Activated CD4-positive, alpha-beta memory T cell treated with anti-CD3 and anti-CD28 coated beads for 36 hours (primary cell): Measurements from ENCODE around the gene PEA15. TPM values are rescaled to one million over a fixed set of nuclear protein-coding genes. Genes with fewer than 3 reads are reported as not detected.

ENCODE experiments used
- CTCF ChIA-PET: fragments of 350-600 bp; sonication (Branson Sonifier 250); formaldehyde crosslinking; loops from one replicate; lab custom pipeline; 2021; ENCODE audit warnings: antibody characterized with exemption, inconsistent platforms; lab: Charles Lee
- POLR2A ChIA-PET: fragments of 350-600 bp; sonication (Branson Sonifier 250); formaldehyde crosslinking; loops from one replicate; lab custom pipeline; 2021; ENCODE audit warnings: antibody characterized with exemption; lab: Charles Lee
- DNase-seq: peaks from one replicate; pipeline ENCODE4 v3.0.0-alpha.2; 2020
- H3K27ac Mint-ChIP-seq: one replicate; pipeline ENCODE4 v1.8.0; 2021; ENCODE audit warnings: mixed read lengths
- H3K27me3 Mint-ChIP-seq: one replicate; pipeline ENCODE4 v1.8.0; 2021; ENCODE audit warnings: mixed read lengths
- H3K36me3 Mint-ChIP-seq: one replicate; pipeline ENCODE4 v1.8.0; 2021; ENCODE audit warnings: mixed read lengths
- H3K4me1 Mint-ChIP-seq: one replicate; pipeline ENCODE4 v1.8.0; 2021; ENCODE audit warnings: low read depth, mixed read lengths
- H3K4me3 Mint-ChIP-seq: one replicate; pipeline ENCODE4 v1.8.0; 2021; ENCODE audit warnings: mild to moderate bottlenecking, mixed read lengths
- H3K9me3 Mint-ChIP-seq: one replicate; pipeline ENCODE4 v1.8.0; 2021; ENCODE audit warnings: mixed read lengths
- intact Hi-C: fragments of 100-400 bp; cut with micrococcal nuclease; formaldehyde crosslinking; loops from one replicate; pipeline ENCODE4 v1.15.1; 2023
- total RNA-seq, 2 experiments: library from RNA; stranded (reverse); gene quantifications; one replicate each; pipeline ENCODE4 v1.2.3, GENCODE V29; 2021

Gene PEA15
- total RNA-seq, 2 experiments from 2014 or later, result 51.8 to 51.9 TPM

DNA sequence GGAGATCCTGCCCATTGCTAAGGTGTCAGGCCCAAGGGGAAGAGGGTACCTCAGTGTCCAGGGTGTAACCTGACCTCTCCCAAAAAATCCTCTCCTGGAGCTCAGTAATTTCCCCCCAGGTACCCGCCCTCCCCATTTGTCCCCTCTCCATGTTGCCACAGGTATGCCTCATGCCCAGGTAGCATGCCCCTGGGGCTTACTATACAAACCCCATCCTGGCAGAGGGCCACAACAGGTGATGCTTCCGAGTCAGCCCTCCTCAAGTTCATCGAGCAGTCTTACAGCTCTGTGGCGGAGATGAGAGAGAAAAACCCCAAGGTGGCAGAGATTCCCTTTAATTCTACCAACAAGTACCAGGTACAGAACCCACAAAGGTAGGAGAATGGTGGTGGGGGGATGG is 38.1 kb upstream of the PEA15 start:
- intact Hi-C loops, result no loop called here
- no peak overlapping the region for H3K4me3 Mint-ChIP-seq
- H3K27ac Mint-ChIP-seq, result no peak overlapping the region
- no peaks in the 10 kb centered on the region for H3K9me3 Mint-ChIP-seq
- H3K36me3 Mint-ChIP-seq, result no peaks in the 10 kb centered on the region
- POLR2A ChIA-PET, result no interaction called here
- CTCF ChIA-PET, result interaction anchor here (0.6 to 1.3 kb wide), 8 partner anchors 9 to 206 kb away, joined by 3 to 7 read pairs (median 3); no protein-coding TSS in a partner anchor
- peaks cover 12% of the 10 kb centered on the region for H3K27me3 Mint-ChIP-seq
- DNase-seq, result no peak
- H3K4me1 Mint-ChIP-seq, result peaks cover 13% of the 10 kb centered on the region

DNA sequence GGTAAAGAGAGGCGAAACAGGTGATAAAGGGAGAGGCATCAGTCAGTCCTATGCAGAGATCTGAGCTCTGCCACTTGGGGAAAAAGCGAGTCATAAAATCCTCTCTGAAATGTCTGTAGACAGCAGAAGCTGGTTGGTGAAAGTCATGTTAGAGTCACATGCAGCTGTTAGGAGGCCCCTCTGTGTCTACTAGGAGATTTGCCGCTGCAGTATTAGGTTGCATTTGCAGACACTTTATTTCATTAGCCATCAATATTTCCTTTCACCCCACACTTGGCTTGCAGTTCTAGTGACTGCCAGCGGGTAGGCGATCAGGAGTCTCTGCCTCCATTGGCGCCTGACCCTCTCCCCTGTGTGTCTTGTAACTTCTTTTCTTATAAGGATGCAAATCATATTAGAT is 37.6 kb upstream of the PEA15 start:
- no peaks in the 10 kb centered on the region for H3K9me3 Mint-ChIP-seq
- intact Hi-C loops, result no loop called here
- no peak overlapping the region for H3K4me3 Mint-ChIP-seq
- ChIA-PET POLR2A (no interaction called here), CTCF (interaction anchor here (1.0 to 1.3 kb wide), 7 partner anchors 8 to 124 kb away, joined by 3 to 7 read pairs (median 3); no protein-coding TSS in a partner anchor)
- no peak for DNase-seq
- no peak overlapping the region for H3K27ac Mint-ChIP-seq
- no peaks in the 10 kb centered on the region for H3K36me3 Mint-ChIP-seq
- peaks cover 15% of the 10 kb centered on the region for H3K27me3 Mint-ChIP-seq
- peaks cover 9% of the 10 kb centered on the region for H3K4me1 Mint-ChIP-seq

DNA sequence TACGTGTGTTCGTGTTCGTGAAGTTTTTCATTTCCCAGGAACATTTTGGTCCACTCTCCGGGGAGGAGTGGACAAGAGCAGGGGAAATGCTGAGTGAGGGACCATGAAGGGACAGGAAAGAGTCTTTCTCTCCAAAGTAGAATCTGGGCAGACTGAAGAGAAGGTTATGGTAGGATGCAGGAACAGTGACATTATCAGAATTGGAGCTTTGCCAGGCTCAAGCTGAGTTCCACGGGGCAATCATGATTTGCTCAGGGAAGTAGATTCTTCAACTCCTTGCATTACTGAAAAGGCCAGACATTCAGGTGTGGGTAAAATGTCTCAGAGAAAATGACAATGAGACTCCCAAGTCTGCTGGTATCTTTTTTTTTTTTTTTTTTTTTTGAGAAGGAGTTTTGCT is 37.2 kb upstream of the PEA15 start:
- intact Hi-C loops, result no loop called here
- H3K9me3 Mint-ChIP-seq, result no peaks in the 10 kb centered on the region
- ChIA-PET POLR2A (no interaction called here), CTCF (interaction anchor here (1.1 to 1.3 kb wide), 4 partner anchors 12 to 123 kb away, joined by 3 to 7 read pairs (median 3); no protein-coding TSS in a partner anchor)
- H3K4me1 Mint-ChIP-seq, result peaks cover 9% of the 10 kb centered on the region
- DNase-seq, result no peak
- peaks cover 19% of the 10 kb centered on the region for H3K27me3 Mint-ChIP-seq
- no peak overlapping the region for H3K27ac Mint-ChIP-seq
- no peaks in the 10 kb centered on the region for H3K36me3 Mint-ChIP-seq
- H3K4me3 Mint-ChIP-seq, result no peak overlapping the region

DNA sequence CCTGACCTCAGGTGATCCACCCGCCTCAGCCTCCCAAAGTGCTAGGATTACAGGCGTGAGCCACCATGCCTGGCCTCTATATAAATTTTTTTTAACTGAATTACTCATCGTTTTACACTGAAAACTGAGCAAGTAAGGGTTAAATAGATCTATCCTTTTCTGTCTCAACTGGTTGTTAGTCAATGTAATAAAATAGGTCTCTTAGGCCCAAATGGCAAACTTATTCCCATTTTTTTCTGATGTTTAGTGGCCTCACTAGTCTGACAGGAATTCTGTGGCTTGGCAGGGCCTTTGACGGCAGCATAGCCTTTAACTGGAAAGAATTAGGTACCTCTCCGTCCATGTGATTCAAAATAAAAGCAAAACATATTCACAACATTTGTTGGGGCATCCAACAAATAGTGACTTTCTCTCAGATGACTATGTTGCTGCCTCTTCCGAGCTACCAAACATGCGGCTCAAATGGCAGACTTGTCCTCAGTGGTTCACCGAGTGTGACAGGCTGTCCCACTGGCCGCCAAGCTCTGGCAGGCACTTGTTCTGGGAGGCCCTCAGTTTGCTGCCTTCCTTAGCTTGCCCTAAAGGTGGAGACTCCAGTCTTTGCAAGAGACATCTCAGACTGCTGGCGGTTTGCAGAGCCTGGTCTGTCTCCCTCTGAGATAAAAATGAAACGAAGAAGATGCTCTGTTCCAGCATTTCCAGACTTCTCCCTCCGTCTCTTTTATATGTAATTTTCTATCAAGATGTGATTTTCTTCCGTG is 36.4 kb upstream of the PEA15 start:
- no peak for DNase-seq
- Mint-ChIP-seq H3K36me3 (no peaks in the 10 kb centered on the region), H3K27me3 (peaks cover 19% of the 10 kb centered on the region), H3K27ac (no peak overlapping the region), H3K9me3 (no peaks in the 10 kb centered on the region), H3K4me1 (peaks cover 9% of the 10 kb centered on the region), H3K4me3 (no peak overlapping the region)
- intact Hi-C loops, result no loop called here
- ChIA-PET CTCF (interaction anchor here (0.7 to 1.5 kb wide), 3 partner anchors 82 to 123 kb away, joined by 3 to 9 read pairs (median 3); no protein-coding TSS in a partner anchor), POLR2A (no interaction called here)

DNA sequence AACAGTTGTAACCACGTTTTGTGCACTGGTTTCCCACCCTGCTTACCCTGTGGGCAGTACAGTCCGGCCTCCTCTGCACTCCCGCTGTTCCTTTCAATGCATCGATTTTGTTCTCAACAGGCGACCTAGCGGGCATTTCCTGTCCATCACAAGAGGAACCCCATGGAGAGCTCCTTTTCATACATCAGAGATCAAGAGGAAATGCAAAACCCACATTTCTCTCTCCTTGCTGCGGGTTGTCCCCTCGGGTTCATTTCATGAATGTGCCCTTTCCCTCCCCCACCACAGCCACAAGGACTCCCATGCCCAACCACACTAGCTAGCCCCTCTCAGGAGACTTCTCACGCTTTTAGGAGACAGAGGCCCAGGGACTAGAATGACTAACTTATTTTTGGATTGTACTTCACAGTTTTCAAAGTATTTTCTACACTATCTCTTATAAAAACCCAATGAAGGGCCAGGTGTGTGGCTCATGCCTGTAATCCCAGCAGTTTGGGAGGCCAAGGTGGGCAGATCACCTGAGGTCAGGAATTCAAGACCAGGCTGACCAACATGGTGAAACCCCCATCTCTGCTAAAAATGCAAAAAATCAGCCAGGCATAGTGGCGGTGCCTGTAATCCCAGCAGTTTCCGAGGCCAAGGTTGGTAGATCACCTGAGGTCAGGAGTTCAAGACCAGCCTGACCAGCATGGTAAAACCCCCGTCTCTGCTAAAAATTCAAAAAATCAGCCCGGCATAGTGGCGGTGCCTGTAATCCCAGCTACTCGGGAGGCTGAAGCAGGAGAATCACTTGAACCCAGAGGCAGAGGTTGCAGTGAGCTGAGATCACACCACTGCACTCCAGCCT is 35.4 kb upstream of the PEA15 start:
- ChIA-PET CTCF (interaction anchor here (0.6 to 1.5 kb wide), 4 partner anchors 83 to 122 kb away, joined by 3 to 9 read pairs (median 3); no protein-coding TSS in a partner anchor), POLR2A (no interaction called here)
- Mint-ChIP-seq H3K27ac (no peak overlapping the region), H3K4me1 (peaks cover 9% of the 10 kb centered on the region), H3K36me3 (no peaks in the 10 kb centered on the region), H3K9me3 (no peaks in the 10 kb centered on the region), H3K4me3 (no peak overlapping the region), H3K27me3 (peaks cover 18% of the 10 kb centered on the region)
- DNase-seq, result peak; percentile 68
- intact Hi-C loops, result no loop called here

DNA sequence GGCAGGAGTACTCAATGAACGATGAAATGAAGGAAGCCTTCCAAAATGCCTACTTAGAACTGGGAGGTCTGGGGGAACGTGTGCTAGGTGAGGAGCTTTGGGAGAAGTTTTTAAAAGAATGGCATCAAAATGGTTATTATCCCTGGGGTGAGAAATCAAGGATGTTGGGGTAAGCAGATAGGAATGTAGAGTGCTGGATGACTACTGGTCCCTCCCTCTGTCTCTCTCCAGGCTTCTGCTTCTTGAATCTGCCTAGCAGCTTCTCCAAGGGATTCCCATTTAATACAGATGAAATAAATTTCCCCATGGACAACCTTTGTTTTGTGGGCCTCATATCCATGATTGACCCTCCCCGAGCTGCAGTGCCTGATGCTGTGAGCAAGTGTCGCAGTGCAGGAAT is 33.8 kb upstream of the PEA15 start:
- Mint-ChIP-seq H3K4me3 (no peak overlapping the region), H3K36me3 (no peaks in the 10 kb centered on the region), H3K4me1 (peaks cover 9% of the 10 kb centered on the region), H3K9me3 (no peaks in the 10 kb centered on the region), H3K27me3 (peaks cover 17% of the 10 kb centered on the region), H3K27ac (no peak overlapping the region)
- POLR2A ChIA-PET, result interaction anchor here (1.0 kb wide), 1 partner anchor 21 kb away, joined by 3 read pairs; no protein-coding TSS in a partner anchor
- no peak for DNase-seq
- CTCF ChIA-PET, result interaction anchor here (1.3 kb wide), 1 partner anchor 205 kb away, joined by 3 read pairs; no protein-coding TSS in a partner anchor
- intact Hi-C loops, result no loop called here

DNA sequence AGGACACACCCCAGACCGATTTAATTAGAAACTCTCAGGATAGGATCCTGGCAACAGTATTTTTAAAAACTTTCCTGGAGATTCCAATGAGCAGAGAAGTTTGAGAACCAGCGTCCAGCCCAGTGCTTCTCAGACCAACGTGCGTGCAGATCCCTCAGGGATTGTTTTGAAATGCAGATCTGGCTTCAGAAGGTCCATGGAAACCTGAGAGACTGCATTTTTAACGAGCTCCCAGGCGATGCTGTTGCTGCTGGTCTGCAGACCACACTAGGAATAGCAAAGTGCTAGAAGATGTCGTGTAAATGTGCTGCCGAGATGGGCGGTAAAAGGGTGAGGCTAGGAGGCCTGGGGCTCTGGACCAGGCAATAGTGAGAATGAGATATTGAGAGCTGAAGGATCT is 33.2 kb upstream of the PEA15 start:
- no peak overlapping the region for H3K27ac Mint-ChIP-seq
- intact Hi-C loops, result no loop called here
- H3K4me1 Mint-ChIP-seq, result peaks cover 8% of the 10 kb centered on the region
- CTCF ChIA-PET, result interaction anchor here (0.6 to 1.3 kb wide), 2 partner anchors 25 to 204 kb away, joined by 3 read pairs; no protein-coding TSS in a partner anchor
- H3K27me3 Mint-ChIP-seq, result peaks cover 14% of the 10 kb centered on the region
- no peaks in the 10 kb centered on the region for H3K9me3 Mint-ChIP-seq
- H3K36me3 Mint-ChIP-seq, result no peaks in the 10 kb centered on the region
- no peak overlapping the region for H3K4me3 Mint-ChIP-seq
- DNase-seq, result no peak
- POLR2A ChIA-PET, result interaction anchor here (1.0 kb wide), 1 partner anchor 21 kb away, joined by 3 read pairs; no protein-coding TSS in a partner anchor

DNA sequence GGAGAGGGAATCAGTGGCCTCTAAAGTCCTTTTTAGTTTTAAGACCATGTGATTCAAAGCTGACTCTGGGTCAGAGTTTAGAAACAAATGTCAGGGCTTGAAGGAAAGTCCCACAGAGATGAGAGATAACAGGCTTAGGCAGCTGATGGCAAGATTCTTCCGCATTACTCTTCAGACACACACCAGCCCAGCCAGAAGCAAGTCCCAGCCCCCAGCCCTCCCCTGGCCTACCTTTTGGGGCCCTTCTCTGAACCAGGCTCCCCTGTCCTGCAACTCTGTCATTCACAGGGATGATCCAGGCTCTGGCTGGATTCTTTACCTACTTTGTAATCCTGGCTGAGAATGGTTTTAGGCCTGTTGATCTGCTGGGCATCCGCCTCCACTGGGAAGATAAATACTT is 28.0 kb upstream of the PEA15 start:
- H3K9me3 Mint-ChIP-seq, result no peaks in the 10 kb centered on the region
- no peak overlapping the region for H3K4me3 Mint-ChIP-seq
- intact Hi-C loops, result no loop called here
- DNase-seq, result no peak
- ChIA-PET CTCF (no interaction called here), POLR2A (no interaction called here)
- H3K36me3 Mint-ChIP-seq, result no peaks in the 10 kb centered on the region
- no peaks in the 10 kb centered on the region for H3K4me1 Mint-ChIP-seq
- H3K27ac Mint-ChIP-seq, result no peak overlapping the region
- H3K27me3 Mint-ChIP-seq, result peaks cover 11% of the 10 kb centered on the region

DNA sequence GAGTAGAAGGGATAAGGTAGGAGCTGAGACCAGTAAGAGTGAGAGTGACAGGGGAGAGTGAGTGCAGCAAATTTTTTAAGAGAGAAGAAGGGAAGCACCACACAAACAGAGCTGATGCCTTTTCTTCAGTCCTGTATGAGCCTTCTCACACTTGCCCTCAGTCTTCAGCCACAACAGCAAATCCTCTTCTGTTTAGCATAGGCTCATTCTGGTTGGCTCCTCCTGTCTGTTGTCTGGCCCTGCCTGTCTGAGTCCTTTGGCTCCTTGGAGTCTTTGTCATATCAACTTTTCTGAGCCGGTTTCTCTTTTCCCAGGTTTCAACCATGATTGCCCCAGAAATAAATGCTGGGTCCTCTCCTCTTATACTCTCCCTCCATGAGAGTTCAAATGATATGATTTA is 27.5 kb upstream of the PEA15 start:
- no peak for DNase-seq
- CTCF ChIA-PET, result no interaction called here
- no peaks in the 10 kb centered on the region for H3K9me3 Mint-ChIP-seq
- POLR2A ChIA-PET, result no interaction called here
- H3K27ac Mint-ChIP-seq, result no peak overlapping the region
- no peaks in the 10 kb centered on the region for H3K36me3 Mint-ChIP-seq
- H3K4me3 Mint-ChIP-seq, result no peak overlapping the region
- H3K4me1 Mint-ChIP-seq, result no peaks in the 10 kb centered on the region
- H3K27me3 Mint-ChIP-seq, result peaks cover 9% of the 10 kb centered on the region
- intact Hi-C loops, result no loop called here

DNA sequence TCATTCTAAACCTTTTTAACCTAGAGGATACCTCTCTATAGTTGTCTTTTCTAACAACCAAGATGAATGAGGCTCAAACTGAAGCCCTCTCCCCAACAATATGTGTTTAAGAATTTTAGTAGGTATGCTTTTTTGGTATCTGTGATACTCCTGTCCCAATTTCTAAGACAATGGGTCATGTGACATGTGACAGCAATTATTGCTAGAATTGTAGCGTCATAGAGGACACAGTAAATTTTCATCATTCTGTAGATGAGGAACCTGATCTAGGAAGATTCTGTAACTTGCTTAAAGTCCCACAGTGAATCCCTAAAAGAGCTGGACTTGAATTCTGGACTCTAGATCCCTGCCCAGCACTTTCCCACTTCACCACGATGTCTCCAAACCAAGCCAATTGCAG is 26.5 kb upstream of the PEA15 start:
- H3K9me3 Mint-ChIP-seq, result no peaks in the 10 kb centered on the region
- no peaks in the 10 kb centered on the region for H3K4me1 Mint-ChIP-seq
- intact Hi-C loops, result no loop called here
- no peaks in the 10 kb centered on the region for H3K36me3 Mint-ChIP-seq
- no peak overlapping the region for H3K4me3 Mint-ChIP-seq
- peaks cover 7% of the 10 kb centered on the region for H3K27me3 Mint-ChIP-seq
- ChIA-PET POLR2A (no interaction called here), CTCF (interaction anchor here (1.7 kb wide), 1 partner anchor 113 kb away, joined by 3 read pairs; no protein-coding TSS in a partner anchor)
- H3K27ac Mint-ChIP-seq, result no peak overlapping the region
- no peak for DNase-seq

DNA sequence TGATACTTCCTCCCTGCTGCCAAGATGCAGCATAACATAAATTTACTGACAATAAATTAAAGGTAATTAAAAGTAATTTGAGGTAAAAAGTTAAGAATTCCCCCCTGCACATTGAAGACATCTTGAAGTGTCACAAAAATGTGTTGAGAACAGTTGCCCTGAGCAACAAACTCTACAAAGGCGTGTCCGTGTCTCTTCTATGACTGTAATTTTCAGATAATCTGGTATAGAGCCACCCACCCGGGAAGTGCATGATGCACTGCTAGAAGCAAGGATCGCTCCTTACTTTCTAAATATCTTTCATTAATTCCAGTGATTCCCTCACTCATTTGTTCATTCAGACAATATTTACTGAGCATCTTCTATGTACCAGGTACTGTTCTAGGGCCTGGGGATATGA is 25.8 kb upstream of the PEA15 start:
- no peak for DNase-seq
- no peaks in the 10 kb centered on the region for H3K36me3 Mint-ChIP-seq
- CTCF ChIA-PET, result interaction anchor here (0.6 to 1.7 kb wide), 3 partner anchors 72 to 112 kb away, joined by 3 read pairs; no protein-coding TSS in a partner anchor
- peaks cover 7% of the 10 kb centered on the region for H3K27me3 Mint-ChIP-seq
- no peaks in the 10 kb centered on the region for H3K9me3 Mint-ChIP-seq
- no peak overlapping the region for H3K27ac Mint-ChIP-seq
- H3K4me1 Mint-ChIP-seq, result no peaks in the 10 kb centered on the region
- intact Hi-C loops, result no loop called here
- no peak overlapping the region for H3K4me3 Mint-ChIP-seq
- POLR2A ChIA-PET, result no interaction called here

DNA sequence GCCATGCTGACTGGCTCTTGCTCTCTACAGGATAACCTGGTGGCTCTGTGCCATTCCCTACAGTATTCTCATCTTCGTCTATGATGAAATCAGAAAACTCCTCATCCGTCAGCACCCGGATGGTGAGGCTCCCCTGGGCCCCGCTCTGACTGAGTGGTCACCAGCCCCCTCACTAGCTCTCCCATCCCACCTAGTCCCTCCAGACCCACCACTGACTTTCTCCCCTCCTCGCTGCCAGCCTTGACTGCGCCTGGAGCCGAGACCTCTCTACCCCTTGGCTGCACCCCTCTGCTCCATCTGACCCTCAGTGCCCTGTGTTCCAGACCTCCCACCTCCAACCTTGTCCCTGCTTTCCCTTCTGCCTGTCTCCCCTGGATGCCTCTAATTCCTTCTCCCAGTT is 18.9 kb upstream of the PEA15 start:
- CTCF ChIA-PET, result no interaction called here
- peaks cover 3% of the 10 kb centered on the region for H3K27me3 Mint-ChIP-seq
- H3K27ac Mint-ChIP-seq, result no peak overlapping the region
- H3K4me3 Mint-ChIP-seq, result no peak overlapping the region
- H3K9me3 Mint-ChIP-seq, result no peaks in the 10 kb centered on the region
- intact Hi-C loops, result no loop called here
- H3K36me3 Mint-ChIP-seq, result no peaks in the 10 kb centered on the region
- H3K4me1 Mint-ChIP-seq, result no peaks in the 10 kb centered on the region
- no peak for DNase-seq
- POLR2A ChIA-PET, result interaction anchor here (0.6 kb wide), 1 partner anchor 155 kb away, joined by 3 read pairs; no protein-coding TSS in a partner anchor
